ENCODE results near the gene THOC5. TPM values are rescaled to one million over a fixed set of nuclear protein-coding genes. Genes with fewer than 3 reads are reported as not detected.

The THOC5 gene
- total RNA-seq, 2 donors from 2014 or later: 61.1 to 89.7 TPM

DNA sequence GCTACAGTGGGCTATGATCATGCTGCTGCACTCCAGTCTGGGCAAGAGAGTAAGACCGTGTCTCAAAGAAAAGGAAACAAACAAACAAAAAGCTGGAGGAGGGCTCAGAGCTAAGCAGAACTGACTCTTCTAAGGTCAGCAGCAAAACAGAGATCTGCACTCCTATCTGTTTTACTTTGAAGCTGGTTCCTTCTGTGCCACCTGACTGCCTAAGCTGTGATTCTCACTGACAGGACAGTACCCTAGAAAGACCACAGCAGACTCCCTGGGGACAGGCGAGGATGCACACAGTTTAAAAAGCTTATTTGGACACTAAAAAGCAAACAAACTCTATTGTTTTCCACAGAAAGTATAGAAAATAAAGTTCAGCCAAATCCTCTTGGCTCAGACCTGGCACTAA is 43.0 kb downstream of the THOC5 start:
- Histone ChIP-seq H3K27ac (ENCODE audit: low read depth, low read length) (no peak overlapping the region), H3K9ac (ENCODE audit: extremely low read depth, low read length, poor library complexity, severe bottlenecking) (no peak overlapping the region), H3K4me1 (ENCODE audit: control insufficient read depth, insufficient read depth, low read length) (peaks cover 2% of the 10 kb centered on the region), H3K9me3 (ENCODE audit: control insufficient read depth, low read length) (no peaks in the 10 kb centered on the region), H3K27me3 (ENCODE audit: control insufficient read depth, insufficient read depth, low read length, poor library complexity, severe bottlenecking) (no peaks in the 10 kb centered on the region), H3K4me3 (ENCODE audit: low read length) (no peak overlapping the region), H3K36me3 (ENCODE audit: control insufficient read depth, insufficient read depth, low read length) (peaks cover 85% of the 10 kb centered on the region)
- H3K36me3 Mint-ChIP-seq (ENCODE audit: low read depth): peaks cover 77% of the 10 kb centered on the region
- no peaks in the 10 kb centered on the region for H3K27me3 Mint-ChIP-seq (ENCODE audit: insufficient read depth)
- no peaks in the 10 kb centered on the region for H3K4me1 Mint-ChIP-seq
- no peak overlapping the region for H3K4me3 Mint-ChIP-seq
- no peaks in the 10 kb centered on the region for H3K9me3 Mint-ChIP-seq
- no peak for DNase-seq
- H3K27ac Mint-ChIP-seq: no peak overlapping the region
- 83 to 87% methylated on average over 2 of the region's 2 CpGs for WGBS, 2 experiments (ENCODE audit: insufficient coverage in 1 of 2, insufficient read length in 1 of 2)
- TF ChIP-seq, protein P1, sequence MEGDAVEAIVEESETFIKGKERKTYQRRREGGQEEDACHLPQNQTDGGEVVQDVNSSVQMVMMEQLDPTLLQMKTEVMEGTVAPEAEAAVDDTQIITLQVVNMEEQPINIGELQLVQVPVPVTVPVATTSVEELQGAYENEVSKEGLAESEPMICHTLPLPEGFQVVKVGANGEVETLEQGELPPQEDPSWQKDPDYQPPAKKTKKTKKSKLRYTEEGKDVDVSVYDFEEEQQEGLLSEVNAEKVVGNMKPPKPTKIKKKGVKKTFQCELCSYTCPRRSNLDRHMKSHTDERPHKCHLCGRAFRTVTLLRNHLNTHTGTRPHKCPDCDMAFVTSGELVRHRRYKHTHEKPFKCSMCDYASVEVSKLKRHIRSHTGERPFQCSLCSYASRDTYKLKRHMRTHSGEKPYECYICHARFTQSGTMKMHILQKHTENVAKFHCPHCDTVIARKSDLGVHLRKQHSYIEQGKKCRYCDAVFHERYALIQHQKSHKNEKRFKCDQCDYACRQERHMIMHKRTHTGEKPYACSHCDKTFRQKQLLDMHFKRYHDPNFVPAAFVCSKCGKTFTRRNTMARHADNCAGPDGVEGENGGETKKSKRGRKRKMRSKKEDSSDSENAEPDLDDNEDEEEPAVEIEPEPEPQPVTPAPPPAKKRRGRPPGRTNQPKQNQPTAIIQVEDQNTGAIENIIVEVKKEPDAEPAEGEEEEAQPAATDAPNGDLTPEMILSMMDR (conservative IDR thresholded peaks at IDR 0.05): no peak

DNA sequence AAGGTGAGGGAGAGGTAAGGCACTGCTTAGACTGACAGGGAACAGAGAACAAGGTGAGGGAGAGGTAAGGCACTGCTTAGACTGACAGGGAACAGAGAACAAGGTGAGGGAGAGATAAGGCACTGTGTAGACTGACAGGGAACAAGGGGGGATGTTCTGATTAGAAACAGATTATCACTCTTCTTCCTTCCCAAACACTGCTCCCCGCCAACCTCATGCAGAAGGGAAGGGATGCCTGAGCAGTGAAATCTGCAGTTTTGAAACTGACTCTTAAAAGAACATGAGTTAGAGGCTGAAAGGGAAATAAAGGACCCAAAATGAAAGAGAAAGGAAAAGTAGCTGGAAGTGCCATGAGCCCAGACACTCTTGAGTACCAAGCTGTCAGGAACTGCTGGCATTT is 43.7 kb downstream of the THOC5 start:
- Mint-ChIP-seq H3K4me1 (no peaks in the 10 kb centered on the region), H3K27me3 (ENCODE audit: insufficient read depth) (no peaks in the 10 kb centered on the region), H3K9me3 (no peaks in the 10 kb centered on the region), H3K36me3 (ENCODE audit: low read depth) (peaks cover 76% of the 10 kb centered on the region), H3K27ac (no peak overlapping the region), H3K4me3 (no peak overlapping the region)
- Histone ChIP-seq H3K27me3 (ENCODE audit: control insufficient read depth, insufficient read depth, low read length, poor library complexity, severe bottlenecking) (no peaks in the 10 kb centered on the region), H3K4me3 (ENCODE audit: low read length) (no peak overlapping the region), H3K9me3 (ENCODE audit: control insufficient read depth, low read length) (no peaks in the 10 kb centered on the region), H3K9ac (ENCODE audit: extremely low read depth, low read length, poor library complexity, severe bottlenecking) (no peak overlapping the region), H3K36me3 (ENCODE audit: control insufficient read depth, insufficient read depth, low read length) (peaks cover 84% of the 10 kb centered on the region), H3K27ac (ENCODE audit: low read depth, low read length) (no peak overlapping the region), H3K4me1 (ENCODE audit: control insufficient read depth, insufficient read depth, low read length) (peaks cover 2% of the 10 kb centered on the region)
- TF ChIP-seq, protein P1 (conservative IDR thresholded peaks at IDR 0.05): no peak
- 80% methylated on average over 1 of the region's 1 CpG; no CpG with 5 or more reads in 1 of the 2 experiments for WGBS, 2 experiments (ENCODE audit: insufficient coverage in 1 of 2, insufficient read length in 1 of 2)
- no peak for DNase-seq

DNA sequence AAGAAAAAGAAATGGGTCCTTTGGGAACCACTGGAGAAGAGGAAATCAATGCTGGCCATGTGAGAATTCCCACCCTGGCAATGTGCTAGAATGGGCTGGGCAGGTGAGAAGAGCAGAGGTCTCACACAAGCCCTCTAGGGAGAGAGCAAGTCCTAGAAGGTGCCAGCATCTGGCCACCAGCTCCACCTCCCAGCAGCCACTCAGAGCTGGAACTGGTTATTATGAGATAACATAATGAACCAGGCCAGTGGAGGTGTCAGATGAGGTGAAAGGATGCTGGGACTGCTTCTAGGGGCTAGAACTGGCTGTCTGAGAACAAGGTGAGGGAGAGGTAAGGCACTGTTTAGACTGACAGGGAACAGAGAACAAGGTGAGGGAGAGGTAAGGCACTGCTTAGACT is 44.3 kb downstream of the THOC5 start:
- no peaks in the 10 kb centered on the region for H3K9me3 Mint-ChIP-seq

More for the DNA sequence above, 44.3 kb downstream of the THOC5 start:
- Mint-ChIP-seq H3K27ac (no peak overlapping the region), H3K4me3 (no peak overlapping the region), H3K27me3 (ENCODE audit: insufficient read depth) (no peaks in the 10 kb centered on the region), H3K36me3 (ENCODE audit: low read depth) (peaks cover 77% of the 10 kb centered on the region), H3K4me1 (no peaks in the 10 kb centered on the region)
- H3K36me3 ChIP-seq (ENCODE audit: control insufficient read depth, insufficient read depth, low read length): peaks cover 87% of the 10 kb centered on the region
- H3K4me3 ChIP-seq (ENCODE audit: low read length): no peak overlapping the region
- no peaks in the 10 kb centered on the region for H3K9me3 ChIP-seq (ENCODE audit: control insufficient read depth, low read length)
- TF ChIP-seq, protein P1 (conservative IDR thresholded peaks at IDR 0.05): no peak
- peaks cover 2% of the 10 kb centered on the region for H3K4me1 ChIP-seq (ENCODE audit: control insufficient read depth, insufficient read depth, low read length)
- H3K9ac ChIP-seq (ENCODE audit: extremely low read depth, low read length, poor library complexity, severe bottlenecking): no peak overlapping the region
- DNase-seq: no peak
- no peak overlapping the region for H3K27ac ChIP-seq (ENCODE audit: low read depth, low read length)
- H3K27me3 ChIP-seq (ENCODE audit: control insufficient read depth, insufficient read depth, low read length, poor library complexity, severe bottlenecking): no peaks in the 10 kb centered on the region
